ENCODE results near the gene SMO.
"Not testable (repeated sequence)": the region's sequence is repeated elsewhere in the genome, so short reads cannot be mapped to it uniquely, and the experiment has no call there.

The SMO gene

DNA sequence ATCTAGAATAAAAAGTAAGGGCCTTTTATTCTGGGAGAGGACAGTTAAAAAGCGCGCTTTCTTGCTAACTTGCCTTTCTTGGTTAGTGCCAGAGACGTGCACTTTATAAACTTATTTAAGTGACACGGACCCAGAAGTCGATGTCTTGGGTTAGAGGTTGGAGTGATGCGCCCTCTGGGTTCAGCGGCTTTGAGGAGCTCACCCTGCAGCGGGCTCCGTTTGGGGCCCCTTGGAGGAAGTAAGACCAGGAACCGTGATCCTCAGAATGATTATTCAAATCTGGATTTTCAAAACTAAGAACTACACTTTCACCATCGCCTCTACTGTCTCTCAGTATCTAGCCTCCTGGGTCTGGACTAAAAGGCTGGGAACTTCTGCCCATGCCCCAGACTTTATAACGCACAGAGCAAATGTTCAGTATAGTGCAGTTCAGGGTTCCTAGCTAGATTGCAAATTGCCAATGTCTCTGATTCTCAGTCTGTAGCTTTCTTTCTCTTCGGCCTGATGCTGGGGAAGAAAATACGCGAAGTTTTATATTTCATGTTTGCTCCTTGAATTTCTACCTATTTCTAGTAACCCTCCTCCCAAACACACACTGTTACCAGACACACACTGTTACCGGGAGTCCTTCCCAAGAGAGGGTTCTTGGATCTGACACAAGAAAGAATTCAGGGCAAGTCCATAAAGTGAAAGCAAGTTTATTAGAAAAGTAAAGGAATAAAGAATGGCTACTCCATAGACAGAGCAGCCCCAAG is 18.6 kb upstream of the SMO start:
- no peak for DNase-seq

DNA sequence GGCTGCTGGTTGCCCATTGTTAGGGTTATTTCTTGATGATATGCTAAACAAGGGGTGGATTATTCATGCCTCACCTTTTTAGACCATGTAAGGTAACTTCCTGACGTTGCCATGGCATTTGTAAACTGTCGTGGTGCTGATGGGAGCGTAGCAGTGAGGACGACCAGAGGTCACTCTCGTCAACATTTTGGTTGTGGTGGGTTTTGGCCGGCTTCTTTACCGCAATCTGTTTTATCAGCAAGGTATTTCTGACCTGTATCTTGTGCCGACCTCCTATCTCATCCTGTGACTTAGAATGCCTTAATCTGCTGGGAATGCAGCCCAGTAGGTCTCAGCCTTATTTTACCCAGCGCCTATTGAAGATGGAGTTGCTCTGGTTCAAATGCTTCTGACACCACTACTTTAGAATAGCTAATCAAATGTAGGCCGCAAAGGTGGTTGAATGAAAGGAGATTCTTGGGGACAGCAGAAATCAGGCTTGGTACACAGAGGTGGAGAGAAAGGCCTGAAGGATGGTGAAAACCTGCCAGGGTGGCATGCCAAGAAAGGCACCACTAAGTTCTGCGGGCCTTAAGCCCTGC is 17.9 kb upstream of the SMO start:
- DNase-seq, result no peak

DNA sequence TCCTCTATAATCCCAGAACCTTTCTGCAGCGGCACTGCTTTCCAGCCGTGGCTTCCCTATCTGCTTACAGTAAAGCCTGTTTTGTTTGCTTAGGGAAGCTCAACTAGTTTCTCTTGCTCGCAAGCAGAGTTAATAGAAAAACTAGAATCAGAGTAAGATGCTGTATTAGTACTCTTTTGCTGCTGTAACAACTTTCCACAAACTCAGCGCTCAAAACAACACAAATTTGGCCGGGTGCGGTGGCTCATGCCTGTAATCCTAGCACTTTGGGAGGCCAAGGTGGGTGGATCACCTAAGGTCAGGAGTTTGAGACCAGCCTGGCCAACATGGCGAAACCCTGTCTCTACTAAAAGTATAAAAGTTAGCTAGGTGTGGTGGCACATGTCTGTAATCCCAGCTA is 14.6 kb upstream of the SMO start:
- not testable (repeated sequence) for DNase-seq

DNA sequence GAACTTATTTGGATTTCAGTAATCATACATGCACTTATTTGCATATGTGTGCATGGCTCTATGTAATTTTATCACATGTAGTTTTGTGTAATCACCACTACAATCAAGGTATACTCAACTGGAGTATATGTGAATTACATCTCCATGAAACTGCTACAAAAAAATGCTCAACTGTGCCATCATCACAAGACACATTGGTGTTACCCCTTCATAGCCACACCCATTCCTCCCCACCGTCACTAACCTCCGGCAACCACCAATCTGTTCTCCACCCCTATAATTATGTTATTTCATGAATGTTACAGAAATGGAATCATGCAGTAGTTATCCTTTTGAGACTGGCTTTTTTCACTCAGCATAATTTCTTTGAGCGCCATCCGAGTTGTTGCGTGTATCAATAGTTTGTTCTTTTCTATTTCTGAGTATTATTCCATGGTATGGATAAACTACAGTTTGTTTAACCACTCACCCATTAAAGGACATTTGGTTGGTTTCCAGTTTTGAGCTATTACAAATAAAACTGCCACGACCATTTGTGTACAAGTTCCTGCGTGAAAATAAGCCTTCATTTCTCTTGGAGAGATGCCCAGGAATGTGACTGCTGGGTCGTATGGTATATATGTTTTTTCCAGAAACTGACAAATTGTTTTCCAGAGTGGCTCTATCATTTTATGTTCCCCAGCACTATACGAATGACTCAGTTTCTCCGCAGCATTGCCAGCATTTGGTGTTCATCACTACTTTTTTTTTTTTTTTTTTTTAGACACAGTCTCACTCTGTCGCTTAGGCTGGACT is 11.3 kb upstream of the SMO start:
- DNase-seq, result no peak

DNA sequence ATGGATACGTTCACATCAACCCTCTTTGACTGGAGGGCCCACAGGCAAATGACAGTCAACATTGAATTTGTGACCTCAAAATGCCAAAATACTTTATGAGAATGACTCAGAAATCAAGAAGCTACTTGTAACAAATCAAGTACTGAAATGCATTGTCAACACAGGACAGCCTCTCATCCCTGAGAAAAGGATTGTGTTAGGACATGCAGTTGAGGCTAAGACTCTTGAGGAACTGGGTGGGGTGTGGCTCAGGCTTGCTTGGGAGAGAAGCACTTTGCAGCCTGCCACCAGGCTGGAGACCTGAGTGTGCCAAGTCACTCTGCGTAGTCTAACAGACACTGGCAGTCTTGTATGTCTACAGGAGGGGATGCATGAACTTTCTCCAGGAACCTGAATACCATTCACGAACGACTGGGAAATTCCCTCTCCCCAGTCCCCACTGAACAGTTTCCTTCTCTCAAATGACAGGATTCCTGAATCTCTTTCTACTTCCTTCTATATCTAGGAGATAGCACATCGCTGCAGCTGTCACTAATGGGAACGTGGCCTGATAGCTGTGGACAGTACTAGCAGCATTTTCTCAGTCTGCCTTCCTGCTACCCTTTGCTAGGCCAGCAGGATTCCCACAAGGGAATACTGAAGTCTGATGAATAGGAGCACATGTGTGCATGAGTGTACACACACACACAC is 3.3 kb upstream of the SMO start:
- DNase-seq, result no peak

DNA sequence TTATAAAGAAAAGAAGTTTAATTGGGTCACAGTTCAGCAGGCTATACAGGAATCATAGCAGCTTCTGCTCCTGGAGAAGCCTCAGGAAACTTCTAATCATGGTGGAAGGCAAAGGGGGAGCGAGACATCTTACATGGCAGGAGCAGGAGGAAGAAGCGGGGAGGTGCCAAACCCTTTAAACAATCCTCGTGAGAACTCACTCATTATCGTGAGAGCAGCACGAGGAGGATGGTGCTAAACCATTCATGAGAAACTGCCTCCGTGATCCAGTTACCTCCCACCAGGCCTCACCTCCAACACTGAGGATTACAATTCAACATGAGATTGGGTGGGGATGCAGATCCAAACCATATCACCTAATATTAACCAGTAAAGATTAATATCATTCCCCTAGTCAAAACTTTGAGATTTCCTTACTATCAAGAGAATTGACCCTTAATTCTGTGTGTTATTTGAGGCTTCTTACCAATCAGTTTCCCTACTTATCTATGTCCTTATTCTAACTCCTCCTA is 1.6 kb upstream of the SMO start:
- DNase-seq, result no peak

DNA sequence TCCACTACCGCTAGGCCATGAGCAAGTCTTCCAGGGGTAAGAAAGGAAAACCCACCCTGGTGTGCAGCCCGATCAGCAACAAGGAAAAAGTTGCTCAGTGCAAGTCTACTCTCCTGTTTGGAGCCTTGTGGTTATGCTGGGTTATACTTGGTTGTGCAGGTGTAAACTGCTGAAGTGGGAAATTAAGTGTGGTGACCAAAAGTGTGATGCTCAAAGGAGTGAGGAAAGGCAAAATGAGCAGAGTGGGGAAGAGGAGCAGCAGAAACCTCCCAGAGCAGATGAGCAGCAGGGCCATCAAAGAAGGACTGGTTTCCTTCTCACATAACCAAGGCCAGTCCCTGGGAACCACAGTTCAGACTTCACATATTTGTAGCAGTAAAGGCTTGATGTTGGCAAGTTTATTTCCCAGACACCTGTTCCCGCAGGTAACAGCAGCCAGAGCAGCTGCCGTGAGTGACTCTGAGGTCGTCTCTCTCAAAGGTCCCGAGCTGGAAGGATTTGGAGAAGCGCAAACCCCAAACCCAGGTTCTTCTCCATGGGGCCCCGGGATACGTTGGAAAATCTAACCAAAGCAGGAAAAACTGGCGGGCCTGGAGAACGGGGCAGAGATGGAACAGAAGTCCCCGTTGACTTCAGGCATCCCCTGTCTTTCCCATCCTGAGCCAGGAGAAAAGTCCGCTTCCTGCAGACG is 607 bp upstream of the SMO start:
- no peak for DNase-seq

DNA sequence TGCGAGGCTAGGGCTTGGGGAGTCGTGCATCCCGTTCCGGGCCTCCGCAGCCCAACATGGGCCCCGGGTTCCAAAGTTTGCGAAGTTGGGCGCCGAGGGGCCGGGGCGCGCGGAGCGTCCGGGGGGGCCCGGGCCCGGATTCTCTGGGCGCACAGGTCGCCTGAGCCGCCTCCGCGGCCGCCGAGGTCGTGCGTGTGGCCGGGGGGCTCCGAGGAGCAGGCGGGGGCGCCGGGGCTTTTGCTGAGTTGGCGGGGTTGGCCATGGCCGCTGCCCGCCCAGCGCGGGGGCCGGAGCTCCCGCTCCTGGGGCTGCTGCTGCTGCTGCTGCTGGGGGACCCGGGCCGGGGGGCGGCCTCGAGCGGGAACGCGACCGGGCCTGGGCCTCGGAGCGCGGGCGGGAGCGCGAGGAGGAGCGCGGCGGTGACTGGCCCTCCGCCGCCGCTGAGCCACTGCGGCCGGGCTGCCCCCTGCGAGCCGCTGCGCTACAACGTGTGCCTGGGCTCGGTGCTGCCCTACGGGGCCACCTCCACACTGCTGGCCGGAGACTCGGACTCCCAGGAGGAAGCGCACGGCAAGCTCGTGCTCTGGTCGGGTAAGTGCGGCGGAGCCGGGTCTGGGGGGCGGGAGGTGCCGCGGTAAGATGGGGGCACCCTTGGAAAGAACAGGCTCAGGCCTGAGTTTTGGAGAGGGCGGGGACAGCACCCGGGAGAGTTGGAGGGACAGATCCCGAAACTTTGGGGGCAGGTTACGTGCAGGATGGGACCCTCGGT is 643 bp downstream of the SMO start:
- DNase-seq, result no peak

DNA sequence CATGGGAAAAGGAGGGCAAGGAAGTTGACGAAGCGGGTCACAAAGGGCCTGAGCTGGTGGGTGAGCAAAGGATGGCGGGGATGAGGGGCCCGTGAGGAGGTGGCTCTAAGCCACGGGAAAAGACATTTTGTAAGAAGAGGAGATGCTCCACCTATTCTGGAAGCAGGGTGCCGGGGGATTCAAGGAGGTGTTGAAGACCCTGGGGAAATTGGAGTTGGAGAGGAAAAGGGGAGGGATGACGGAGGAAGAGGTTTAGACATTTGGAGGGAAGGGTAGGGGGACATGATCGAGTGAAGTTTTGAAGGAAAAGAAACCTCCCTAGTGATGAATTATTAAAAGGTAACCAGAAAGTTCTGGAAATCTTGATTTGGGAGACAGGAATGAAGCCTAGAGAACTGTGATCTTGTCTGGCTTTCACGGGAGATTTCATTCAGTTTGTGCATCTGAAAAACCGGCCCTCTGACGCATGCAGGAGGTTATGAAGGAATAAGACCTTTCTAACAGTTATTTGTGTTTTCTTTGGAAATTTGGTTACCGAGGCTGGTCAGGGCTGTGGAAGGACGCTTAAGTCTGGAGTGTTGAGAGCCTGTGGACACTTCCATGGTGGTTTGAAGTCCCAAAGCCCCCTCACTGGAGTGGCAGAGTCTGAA is 1.4 kb downstream of the SMO start:
- DNase-seq, result no peak

DNA sequence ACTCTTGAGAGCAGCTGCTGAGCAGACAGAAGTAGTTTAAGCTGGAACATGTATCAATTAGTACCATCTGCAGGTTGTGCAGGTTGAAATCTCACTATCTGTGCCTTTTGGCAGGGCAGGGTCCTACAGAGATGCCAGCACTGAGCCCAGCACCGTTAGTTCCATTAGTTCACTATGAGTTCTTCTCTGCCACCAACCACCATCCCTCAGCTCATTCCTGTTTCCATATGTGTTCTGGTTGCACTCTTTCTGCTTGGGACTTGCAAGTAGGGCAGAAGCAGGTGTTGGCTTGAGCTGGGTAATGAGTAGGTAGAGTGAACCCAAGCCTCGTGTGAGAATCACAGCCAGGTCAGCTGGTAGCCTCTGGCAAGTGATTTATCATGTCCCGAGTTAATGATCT is 2.8 kb downstream of the SMO start:
- DNase-seq, result no peak

DNA sequence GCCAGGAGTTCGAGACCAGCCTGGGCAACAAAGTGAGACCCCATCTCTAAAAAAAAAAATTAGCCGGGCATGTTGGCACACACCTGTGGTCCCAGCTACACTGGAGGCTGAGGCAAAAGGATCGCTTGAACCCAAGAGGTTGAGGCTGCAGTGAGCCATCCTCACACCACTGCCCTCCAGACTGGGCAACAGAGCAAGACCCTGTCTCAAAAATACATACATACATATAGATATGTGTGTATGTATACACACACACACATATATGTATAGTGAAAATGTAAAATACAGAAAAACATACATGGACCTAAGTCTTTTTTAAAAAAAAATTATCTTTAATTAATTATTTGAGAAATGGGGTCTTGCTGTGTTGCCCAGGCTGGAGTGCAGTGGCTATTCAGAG is 5.5 kb downstream of the SMO start:
- DNase-seq, result no peak

DNA sequence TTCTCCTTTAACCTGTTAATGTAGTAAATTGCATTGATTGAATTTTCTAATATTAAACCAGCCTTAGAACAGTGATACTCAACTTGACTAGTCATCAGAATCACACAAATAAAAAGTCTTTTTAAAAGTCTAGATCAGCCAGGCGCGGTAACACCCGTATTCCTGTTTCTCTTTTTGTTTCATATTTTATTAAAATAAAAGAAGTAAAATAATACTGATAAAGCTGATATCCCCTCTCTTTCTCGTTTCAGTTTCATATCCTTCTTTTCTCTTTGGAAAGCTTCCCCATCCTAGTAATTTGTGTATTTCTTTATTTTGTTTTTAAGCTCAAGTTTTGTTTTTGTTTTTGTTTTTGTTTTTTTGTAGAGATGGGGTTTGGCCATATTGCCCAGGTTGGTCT is 9.3 kb downstream of the SMO start:
- no peak for DNase-seq

DNA sequence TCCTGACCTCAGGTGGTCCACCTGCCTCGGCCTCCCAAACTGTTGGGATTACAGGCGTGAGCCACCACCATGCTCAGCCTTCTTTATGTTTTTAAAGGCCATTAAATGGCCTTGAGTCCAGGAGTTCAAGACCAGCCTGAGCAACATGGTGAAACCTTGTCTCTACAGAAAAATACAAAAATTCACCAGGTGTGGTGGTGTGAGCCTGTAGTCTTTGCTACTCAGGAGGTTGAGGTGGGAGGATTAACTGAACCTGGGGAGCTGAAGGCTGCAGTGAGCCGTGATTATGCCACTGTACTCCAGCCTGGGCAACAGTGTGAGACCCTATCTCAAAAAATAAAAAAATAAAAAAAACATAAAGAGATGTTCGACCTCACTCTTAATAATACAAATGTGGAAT is 11.0 kb downstream of the SMO start:
- no peak for DNase-seq

DNA sequence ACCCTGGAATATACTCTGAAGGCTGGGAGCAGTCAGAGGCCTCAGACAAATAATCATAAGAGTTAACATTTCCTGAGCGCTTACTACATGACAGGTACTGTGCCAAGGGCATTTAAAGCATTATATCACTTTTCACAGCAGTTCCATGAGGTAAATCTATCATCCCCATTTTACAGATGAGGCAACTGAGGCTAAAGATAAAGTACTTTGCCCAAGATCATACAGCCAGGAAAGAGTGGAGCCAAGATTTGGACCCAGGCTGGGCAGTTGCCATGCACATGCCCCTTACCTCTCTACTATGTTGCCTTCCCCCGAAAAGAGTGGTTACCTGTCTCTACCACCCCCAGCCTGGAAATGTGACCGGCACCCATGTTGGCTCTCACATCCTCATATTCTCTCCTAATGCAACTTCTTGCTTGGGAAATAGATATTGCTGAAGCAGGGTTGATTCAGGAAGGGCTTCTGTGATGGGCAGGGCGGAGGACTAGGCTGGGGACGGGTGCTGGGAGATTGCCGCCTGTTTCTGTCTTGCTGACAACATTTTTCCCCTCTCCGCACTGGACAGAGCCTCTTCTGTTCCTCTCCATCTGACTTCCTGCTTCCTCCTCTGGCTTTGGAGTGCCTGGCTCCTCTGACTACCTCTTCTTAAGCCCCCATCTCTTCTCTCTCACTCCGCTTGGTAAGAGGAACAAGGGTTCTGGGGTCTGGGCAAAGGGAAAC is 13.8 kb downstream of the SMO start:
- DNase-seq, result no peak

DNA sequence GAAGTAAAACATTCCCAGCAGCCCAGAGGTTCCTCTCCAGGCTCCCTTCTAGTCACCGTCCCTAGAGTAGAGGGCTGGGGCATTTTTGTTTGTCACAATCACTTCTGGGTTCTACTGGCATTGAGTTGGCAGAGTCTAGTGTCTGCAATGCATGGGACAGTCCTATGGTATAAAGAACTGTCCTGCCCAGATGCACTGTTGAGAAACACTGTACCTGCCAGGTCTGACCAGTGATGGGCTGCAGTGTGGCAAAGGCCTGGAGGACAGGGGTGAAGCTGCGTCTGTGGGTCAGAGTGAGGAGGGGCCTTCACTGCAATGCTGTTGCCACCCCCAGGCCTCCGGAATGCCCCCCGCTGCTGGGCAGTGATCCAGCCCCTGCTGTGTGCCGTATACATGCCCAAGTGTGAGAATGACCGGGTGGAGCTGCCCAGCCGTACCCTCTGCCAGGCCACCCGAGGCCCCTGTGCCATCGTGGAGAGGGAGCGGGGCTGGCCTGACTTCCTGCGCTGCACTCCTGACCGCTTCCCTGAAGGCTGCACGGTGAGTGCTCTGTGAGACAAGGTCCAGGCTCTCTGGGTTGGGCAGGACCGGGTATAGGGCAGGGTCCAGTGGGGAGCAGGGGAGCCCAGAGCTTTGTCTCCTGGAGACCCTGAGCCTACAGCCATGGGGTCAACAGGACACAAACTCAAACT is 14.8 kb downstream of the SMO start:
- DNase-seq, result no peak

DNA sequence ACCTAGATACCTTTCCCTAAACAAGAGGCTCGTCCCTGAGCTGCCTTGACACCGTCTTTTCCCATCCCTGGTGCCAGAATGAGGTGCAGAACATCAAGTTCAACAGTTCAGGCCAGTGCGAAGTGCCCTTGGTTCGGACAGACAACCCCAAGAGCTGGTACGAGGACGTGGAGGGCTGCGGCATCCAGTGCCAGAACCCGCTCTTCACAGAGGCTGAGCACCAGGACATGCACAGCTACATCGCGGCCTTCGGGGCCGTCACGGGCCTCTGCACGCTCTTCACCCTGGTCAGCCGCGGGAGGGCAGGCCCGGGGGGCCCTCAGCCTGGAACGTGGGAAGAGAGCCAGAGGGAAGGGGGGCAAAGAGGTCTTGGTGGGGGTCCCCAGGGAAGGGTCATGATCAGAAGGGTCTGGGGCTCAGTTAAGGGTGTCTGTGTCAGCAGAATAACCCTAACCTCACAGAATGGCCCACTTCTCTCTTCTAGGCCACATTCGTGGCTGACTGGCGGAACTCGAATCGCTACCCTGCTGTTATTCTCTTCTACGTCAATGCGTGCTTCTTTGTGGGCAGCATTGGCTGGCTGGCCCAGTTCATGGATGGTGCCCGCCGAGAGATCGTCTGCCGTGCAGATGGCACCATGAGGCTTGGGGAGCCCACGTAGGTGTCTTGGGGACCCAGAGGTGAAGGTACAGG is 16.8 kb downstream of the SMO start:
- no peak for DNase-seq

DNA sequence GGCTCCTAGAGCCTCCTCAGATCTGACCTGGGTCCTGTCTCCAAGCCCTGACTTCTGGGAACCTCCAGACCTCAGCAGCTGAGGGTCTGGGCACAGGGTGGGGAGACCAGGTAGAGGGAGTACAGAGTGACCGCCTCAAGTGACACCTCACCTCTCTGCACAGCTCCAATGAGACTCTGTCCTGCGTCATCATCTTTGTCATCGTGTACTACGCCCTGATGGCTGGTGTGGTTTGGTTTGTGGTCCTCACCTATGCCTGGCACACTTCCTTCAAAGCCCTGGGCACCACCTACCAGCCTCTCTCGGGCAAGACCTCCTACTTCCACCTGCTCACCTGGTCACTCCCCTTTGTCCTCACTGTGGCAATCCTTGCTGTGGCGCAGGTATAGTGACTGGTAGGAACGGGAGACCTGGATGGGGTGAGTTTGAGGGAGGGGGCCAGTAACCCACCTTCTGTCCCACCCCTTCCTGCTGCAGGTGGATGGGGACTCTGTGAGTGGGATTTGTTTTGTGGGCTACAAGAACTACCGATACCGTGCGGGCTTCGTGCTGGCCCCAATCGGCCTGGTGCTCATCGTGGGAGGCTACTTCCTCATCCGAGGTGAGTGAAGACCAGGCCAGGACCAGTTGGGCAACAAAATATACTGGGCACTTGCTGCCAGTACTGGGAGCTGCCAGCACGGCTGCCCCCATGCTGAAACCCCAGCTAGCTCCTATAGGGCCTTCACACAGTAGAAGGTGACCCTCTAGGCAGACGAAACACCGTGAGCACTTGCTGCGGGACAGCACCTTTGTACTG is 17.8 kb downstream of the SMO start:
- no peak for DNase-seq

DNA sequence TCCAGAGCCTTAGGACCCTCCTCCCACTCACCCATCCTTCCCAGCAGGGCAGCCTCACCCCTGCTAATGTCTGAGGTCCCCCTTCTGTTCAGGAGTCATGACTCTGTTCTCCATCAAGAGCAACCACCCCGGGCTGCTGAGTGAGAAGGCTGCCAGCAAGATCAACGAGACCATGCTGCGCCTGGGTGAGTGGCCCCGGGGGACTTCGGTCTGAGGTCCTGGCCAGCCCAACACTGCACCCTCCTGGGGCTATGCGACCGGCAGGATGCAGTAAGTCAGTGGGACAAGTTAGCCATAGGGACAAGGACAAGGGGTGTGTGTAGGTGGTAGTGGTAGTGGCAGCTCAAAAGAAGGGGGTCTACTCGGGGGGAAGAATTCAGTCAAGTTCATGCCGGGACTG is 20.2 kb downstream of the SMO start:
- no peak for DNase-seq
